OCI-M2 (cell line): ENCODE data around the gene PPP1R26.
"Not testable (repeated sequence)": the region's sequence is repeated elsewhere in the genome, so short reads cannot be mapped to it uniquely, and the experiment has no call there.

Experiments
- DNase-seq: peaks from one replicate; lab custom pipeline; 2025; ENCODE audit not compliant: unreplicated experiment; lab: John Stamatoyannopoulos, UW

PPP1R26 gene

DNA sequence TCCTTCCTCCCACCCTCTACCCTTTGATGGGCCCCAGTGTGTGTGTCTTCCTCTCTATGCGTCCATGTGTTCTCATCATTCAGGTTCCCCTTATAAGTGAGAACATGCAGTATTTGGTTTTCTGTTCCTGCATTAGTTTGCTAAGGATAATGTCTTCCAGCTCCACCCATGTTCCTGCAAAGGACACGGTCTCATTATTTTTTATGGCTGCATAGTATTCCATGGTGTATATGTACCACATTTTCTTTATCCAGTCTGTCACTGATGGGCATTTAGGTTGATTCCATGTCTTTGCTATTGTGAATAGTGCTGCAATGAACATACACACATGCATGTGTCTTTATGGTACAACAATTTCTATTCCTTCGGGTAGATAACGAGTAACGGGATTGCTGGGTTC is 21.1 kb upstream of the PPP1R26 start:
- not testable (repeated sequence) for DNase-seq

DNA sequence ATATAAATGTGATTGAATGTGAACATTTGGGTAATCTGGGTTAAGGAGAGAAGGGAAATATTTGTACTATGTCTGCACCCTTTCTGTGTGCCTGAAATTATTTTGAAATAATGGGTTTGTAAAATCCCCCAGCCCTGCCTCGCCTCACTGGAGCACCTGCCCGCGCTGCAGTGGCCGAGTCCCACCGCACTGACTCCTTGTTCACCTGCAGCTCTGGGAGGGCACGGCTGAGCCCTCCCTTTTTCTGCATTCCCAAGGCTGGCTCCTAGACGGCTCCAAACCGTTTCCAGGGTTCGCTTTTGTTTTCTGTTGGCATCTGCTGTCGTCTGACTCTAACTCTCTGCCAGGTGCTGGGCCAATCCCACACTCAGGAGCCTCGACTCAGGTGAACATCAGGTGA is 17.6 kb upstream of the PPP1R26 start:
- DNase-seq: no peak

DNA sequence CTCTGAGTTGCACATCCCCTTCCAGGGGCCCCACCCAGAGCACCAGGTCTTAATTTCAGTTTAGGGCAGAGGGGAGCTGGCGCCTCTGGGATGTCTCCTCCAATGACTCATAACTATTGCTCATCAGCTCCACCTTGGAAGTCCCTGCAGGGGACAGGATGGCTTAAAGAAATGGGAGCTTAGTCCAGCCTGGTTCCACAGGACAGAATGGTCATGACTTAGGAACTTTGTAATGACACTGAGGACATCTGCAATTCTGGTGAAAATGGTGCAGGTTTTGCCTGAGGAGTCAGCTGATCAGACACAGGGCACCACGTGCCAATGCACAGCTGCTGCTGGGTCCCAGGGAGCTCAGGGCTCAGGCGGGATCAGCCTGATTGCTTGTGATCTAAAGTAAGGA is 16.4 kb upstream of the PPP1R26 start:
- DNase-seq: no peak

DNA sequence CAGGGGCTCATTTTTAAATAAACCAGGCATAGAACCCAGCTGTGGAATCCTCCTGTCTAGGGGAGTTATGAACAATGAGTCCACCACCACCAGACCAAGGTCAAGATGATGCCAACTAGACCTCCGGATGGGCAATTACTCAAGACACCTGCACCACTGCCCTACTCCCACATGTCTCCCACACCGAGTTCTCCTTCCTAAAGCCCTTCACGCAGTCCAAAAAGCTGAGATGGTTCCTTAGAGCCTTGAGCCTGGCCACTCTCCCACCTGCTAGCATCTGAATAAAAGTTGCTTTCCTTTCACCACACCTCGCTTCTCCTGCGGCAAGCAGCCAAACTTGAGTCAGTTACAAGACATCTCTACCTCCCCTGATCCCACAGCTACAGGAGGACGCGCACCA is 15.4 kb upstream of the PPP1R26 start:
- DNase-seq: no peak

DNA sequence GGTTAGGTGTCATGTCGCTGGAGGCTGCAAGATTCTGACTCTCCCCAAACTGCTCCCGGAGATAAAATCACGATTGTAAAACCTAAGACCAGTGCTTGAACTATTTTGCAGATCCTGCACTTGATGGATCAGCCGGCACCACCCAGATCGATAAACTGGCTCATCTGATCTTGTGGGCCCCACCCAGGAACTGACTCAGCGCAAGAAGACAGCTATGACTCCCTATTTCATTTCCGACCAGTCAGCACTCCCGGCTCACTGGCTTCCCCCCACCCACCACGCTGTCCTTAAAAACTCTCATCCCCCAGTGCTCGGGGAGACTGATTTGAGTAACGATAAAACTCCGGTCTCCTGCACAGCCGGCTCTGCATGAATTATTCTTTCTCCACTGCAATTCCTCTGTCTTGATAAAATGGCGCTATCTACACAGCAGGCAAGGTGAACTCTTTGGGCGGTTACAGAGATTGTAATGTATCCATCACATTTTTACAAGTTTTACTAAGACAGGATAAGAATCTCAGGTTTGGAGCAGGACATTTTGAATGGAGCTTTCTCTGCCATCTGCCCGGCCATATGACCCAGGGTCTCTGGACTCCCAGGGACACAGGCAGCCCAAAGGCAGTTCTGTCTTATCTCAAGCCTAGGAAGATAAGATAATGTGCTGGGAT is 10.6 kb upstream of the PPP1R26 start:
- no peak for DNase-seq

DNA sequence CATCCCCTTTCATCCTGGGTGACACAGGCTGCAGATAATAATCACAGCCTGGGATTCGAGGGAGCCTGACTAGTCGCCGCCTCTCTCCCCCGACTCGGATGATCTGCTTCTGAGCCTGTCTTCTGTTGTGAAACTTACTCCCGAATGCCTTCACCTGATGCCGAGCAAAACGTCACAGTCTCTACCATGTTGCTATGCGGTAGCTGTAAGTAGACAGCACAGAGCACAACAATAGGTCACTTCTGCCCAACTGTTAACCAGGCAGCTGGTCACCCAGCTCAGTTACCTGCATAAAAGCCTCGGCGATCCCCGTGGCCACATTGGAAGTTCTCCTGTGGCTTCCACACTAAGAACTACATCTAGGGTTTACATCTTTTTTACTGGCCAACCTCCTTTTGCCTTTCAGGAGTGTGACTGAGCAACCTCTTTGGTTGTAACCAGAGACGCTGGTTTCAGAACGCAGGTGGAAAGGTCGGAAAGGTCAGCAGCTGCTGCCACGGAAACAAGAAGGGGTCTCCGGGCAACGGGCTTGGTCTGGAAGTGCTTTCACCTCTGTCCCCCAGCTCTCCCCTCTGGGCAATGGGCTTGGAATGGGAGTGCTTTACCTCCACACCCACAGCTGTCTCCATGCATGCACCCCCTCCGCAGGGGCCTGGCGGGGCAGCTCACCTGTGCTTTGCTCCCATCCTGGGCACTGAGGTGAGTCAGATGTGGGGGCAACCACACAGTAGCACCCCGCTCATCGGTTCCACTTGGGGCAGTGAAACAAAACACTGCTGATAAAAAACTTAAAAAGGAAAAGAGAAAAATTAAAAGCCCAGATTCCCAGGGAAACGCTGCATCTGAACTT is 7.6 kb upstream of the PPP1R26 start:
- no peak for DNase-seq

DNA sequence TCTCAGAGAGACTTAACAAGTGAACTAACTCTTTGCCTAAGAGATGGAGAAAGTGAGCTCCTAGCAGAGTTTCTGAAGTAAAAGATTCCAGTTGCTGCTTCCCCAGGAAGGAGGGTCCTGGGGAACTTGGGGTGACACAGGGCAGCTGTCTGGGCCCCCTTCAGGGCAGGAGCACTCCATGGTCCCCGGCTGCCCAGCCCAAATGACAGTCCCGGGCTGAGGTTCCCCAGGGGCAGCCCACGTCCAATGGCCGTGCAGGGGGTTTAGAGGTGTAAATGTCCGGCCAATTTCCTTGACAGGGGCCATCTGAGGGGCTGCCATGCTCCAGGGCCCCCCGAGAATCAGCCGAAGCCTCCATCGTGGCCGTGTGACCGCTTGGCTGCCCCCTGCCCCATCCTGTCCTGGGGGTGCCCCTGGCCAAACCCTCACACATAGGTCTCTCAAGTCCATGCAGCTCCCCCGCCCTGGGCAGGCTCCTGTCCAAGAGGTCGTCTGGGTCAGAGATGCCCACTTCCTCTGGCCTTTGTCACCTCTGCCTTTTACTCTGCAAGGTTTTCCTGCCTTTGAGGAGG is 5.5 kb upstream of the PPP1R26 start:
- no peak for DNase-seq

DNA sequence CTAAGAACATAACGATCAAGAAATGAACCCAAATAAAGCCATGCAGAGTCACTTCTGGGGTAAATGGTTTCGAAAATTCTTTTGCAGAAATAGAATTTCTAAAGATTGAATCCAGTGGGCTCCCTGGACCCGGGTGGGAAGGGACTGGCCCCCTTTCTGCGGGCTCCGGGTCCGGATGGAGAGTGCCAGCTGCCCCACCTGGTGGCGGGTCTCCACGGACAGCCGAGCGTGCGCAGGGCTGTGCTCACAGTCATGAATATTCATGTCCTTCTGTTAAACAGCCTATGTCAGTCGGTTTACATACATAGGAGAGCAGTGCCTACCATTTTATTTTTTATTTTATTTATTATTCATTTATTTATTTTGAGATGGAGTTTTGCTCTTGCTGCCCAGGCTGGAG is 4.7 kb upstream of the PPP1R26 start:
- no peak for DNase-seq

DNA sequence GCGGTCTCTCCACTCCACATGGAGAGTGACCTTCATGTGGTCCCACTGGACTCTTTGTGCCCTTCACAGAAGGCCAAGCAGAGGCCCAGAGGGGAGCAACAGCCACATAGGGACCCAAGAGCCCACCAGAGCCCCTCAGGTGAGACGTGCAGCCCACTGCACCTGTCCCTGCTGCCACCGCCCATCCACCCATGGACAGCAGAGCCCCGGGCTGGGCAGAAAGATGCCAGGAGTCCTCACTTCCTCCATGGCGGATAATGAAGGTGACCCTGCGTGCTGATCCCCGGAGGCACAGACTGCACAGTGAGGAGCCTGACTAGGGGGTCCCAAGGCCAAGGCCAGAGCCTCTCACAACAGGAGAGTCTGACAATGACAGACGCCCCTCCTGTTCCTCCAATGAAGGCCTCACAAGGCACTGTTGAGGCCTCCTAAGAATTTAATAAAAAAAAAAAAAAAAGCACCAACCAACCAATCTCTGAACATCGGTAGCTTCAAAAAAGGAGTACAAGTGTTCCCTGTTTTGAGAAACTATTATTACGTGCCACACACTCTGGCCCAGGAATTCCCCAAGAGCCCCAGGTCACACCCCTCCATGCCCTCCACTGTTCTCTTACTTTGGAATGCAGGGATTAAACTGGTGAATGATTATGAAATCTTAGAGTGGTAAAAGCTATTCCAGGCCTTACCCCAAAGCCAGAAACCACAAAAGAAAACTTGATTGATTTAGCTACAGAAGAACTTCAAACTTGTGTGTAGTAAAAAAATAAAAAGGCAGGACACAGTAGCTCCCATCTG is 2.8 kb upstream of the PPP1R26 start:
- DNase-seq: no peak

DNA sequence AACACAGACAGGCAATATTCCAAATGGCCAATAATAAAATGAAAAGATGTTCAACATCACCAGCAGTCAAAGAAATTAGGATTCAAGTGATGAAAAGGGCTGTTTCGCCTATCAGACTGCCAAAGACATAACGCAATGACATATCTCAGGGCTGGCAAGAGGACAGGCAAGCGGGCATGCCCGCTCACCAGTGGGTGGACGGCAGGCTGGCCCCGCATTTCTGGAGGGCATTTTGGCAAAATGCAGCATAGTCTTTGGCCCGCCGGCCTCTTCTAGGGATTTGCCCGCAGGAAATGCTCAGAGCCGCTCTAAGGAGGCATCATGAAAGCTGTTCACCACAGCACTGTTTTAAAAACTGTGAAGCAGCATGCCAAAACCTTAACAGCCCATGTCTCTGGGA is 1.4 kb upstream of the PPP1R26 start:
- DNase-seq: no peak

DNA sequence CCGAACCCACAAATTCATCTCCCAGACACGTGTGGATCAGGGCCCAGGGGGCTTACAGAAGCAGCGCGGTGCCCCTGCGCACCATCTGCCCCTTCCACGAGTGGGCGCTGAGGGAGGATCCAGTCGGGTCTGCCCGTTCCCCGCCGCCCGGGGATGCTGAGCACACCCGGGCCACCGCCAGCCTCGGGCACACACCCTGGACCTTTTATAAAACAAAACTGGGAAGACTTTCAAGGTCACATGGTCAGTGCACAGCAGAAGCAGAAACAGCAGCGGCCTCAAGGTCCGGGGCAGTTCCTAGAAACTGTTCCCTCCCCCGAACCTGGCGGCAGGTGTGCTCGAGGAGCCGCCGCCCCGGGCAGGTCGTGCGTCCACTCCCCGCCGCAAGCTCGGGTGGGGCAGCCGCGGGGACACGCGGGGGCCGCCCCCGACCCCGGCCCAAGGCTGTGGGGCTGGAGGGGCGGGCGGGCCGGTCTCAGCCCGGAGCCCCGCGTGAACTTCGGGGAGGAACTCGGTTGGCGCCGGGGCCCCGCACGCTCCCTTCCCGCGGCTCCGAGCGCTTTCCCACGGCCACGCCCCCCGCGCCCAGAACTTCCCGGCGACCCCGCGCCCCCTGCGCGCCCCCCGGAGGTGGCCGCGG is 633 bp upstream of the PPP1R26 start:
- no peak for DNase-seq

DNA sequence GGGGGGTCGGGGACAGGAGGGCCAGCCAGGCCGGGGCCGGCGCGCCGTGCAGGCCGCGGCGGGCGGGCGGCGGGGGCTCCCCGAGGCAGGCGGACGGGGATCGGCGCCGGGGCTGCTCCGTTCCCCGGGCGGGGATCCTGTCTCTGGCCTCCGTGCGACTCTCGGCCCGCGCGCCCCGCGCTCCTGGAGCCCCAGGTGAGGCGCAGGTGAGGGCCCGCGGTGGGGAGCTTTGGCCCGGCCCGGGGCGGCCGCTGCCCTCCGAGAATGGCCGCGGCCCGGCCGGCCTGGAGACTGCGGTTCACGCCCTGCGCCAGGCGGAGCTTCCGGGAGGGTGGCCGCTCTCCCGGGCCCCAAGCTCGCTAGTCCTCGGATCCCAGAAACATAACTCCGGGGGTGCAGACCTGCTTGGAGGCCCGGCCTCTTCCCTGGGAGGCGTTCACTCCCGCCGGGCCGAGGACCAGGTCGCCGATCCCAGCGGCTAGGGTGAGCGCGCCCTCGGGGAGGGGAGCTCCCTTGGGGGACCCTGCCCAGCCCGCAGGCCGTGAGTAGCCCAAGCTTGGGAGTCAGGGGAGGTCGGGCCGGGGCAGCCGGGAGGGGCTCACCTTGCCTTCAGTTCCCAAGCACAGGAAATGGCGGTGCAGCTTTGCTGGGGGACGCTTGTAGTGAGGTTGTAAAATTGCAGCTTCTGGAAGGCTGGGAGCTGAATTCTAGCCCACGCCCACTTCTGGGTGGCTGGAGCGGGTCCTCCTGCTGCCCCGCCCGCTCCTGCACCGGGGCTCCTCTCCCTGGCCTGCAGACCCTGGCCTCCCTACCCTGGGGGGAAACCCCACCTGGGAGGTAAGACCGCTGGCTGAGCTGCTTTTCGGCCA is 723 bp downstream of the PPP1R26 start:
- no peak for DNase-seq

DNA sequence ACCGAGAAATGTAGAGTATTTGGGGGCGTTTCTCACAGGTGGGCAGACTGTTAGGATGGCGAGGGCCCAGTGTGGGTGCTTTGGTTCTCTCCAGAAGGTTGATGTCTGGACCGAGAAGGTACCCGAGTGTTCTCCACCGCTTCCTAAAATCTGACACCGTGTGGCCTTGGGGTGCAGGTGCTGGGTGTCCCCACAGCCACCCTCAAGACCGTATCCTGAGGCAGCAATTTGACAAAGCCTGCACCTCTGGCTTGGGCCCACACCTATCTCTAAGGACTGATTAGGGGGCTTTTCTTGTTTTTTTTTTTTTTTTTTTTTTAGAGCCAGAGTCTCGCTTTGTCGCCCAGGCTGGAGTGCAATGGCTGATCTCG is 1.3 kb downstream of the PPP1R26 start:
- no peak for DNase-seq

DNA sequence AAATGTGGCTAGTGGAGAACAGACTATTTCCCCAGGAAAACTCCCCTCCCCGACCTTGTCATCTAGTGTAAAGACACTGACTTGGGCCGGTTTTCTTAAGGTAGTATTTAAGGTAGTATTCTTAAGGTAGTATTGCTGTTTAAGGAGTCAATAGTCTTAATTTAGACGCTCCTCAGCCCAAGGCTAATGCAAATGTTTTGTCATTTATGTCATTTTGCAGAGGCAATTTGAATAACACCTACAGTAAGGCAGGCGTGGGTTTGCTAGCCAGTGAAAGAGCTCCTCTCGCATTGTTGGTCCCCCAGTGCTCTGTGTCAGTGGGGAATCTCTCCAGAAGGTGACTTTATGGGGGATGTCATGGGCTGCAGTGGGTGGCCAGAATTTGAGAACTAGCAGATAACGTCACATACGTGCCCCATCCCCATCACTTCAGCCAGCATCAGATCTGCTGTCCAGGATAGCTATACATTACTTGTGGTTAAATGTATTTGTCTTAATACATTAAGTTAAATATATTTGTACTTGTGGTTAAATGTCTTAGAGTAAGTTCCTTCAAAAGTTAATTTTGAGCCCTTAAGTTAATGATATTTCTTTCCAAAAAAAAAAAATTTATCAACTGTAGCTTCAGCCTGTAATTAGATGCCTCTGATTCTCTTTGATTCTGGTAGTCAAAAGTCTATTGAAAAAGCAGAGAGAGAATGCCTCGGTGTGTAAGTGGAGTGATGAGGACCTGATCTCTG is 2.6 kb downstream of the PPP1R26 start:
- DNase-seq: no peak

DNA sequence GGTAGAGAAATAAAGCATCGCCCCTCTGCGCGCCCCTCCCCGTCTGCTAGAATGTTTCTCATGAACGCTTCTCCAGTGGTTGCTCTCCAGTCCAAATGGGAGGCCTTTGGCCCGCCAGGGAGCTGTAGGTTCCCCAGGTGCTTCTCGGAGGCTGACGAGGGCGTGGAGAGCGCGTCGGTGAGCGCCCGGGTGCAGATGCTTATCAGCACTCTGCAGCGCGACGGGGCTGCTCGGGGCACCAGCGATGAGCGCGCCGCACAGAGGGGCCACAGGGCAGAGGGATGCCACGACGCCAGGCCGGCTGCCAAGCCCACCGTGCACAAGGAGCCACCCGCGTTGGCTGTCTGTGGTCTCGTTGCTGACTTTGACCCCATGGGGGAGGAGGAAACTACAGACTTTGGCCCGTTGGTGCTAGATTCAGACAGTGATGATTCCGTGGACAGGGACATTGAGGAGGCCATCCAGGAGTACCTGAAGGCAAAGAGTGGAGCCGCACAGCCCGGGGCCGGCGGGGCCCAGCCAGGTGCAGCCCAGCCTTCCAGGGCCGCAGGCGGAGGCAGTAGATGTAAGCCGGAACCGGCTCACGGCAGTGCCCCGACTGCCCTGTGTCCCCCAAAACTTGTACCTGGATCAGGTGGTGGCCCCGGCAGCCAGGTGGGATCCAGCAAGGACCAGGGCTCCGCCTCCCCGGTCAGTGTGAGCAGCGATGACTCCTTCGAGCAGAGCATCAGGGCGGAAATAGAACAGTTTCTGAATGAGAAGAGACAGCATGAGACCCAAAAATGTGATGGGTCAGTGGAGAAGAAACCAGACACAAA is 5.1 kb downstream of the PPP1R26 start:
- DNase-seq: no peak

DNA sequence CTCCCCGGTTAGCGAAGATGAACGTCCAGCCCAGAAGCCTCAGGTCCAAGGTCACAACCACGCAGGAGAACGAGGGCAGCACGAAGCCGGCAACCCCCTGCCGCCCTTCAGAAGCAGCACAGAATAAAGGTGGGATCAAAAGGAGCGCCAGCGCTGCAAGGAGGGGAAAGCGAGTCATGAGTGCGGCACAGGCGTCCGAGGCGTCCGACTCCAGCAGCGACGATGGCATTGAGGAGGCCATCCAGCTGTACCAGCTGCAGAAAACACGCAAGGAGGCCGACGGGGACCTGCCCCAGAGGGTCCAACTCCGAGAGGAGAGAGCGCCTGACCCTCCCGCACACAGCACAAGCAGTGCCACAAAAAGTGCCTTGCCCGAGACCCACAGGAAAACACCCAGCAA is 5.8 kb downstream of the PPP1R26 start:
- DNase-seq: no peak

DNA sequence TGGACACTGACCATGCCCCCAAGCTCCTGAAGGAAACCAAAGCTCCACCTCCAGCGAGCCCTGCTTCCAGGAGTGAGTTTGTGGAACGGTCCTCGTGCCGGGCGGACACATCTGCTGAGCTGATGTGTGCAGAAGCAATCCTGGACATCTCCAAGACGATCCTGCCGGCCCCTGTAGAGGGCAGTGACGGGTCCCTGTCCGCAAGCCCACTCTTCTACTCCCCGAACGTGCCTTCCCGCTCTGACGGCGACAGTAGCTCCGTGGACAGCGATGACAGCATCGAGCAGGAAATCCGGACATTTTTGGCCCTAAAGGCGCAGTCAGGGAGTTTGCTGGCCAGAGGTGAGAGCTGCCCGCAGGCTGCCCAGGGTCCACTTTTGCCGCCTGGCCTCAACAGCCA is 6.2 kb downstream of the PPP1R26 start:
- DNase-seq: no peak

DNA sequence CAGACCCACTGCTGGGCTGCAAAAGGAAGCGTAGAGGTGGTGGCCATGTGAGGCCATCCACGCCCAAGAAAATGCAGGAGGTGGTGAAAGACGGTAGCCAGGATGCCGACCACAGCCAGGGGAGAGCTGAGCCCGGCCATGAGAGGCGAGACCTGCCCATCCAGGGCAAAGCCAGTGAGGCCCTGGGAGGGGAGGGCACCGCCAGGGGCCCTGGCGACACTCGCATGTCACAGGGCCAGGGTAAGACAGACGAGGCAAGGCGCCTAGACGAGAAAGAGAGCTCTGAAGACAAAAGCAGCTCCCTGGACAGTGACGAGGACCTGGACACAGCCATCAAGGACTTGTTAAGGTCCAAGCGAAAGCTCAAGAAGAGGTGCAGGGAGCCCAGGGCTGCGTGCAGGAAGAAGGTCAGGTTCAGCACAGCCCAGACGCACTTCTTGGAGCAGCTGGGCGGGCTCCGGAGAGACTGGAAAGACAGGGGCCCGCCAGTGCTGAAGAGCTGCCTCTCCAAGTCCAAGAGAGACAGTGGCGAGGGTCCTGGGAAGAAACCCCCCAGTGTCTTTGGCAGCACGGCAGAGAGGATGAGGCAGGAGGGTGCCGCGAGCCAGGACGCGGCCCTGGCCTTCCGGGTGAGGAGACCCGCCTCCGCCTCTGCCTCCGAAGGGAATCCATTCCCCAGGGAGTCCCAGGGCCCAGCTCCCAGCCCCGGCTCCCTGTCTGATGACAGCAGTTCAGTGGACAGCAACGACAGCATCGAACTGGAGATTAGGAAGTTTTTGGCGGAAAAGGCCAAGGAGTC is 6.9 kb downstream of the PPP1R26 start:
- no peak for DNase-seq
